ENCODE results near the gene CALHM5.

Gene CALHM5

GRCh38 chr6:116556065-116556464 is 44.6 kb downstream of the CALHM5 start:
- no peak for DNase-seq

GRCh38 chr6:116556814-116557415 is 45.5 kb downstream of the CALHM5 start:
- no peak for DNase-seq

DNA sequence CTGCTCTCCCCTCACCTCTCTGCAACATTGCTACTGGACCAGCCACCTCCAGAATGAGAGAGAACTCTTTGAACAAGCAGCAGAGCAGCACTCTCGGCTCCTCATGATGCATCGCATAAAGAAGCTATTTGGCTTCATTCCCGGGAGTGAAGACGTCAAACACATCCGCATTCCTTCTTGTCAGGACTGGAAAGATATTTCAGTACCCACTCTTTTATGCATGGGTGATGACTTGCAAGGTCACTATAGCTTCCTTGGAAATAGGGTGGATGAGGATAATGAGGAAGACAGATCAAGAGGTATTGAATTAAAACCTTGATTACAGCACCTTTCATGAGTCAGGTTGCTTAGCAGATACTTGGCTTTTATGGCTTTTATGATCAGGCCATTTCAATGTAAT is 46.5 kb downstream of the CALHM5 start:
- DNase-seq: no peak

DNA sequence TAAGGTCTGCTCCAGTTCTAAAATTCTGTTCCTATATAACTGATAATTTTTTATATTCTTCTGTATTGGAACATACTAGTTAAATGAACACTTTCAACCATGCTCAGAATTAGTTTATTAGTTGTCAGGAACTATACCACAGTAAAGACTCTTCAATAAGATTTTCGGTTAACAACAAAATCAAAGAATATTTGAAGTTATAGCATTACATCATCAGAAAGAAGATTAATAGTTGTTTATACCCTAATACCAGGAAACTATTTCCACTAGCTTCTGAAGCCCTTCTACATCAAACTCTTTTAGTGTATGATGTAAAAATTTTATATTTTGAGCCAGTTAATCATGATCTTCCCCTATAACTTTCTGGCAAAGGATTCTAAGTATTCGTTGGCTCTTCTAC is 48.7 kb downstream of the CALHM5 start:
- no peak for DNase-seq

DNA sequence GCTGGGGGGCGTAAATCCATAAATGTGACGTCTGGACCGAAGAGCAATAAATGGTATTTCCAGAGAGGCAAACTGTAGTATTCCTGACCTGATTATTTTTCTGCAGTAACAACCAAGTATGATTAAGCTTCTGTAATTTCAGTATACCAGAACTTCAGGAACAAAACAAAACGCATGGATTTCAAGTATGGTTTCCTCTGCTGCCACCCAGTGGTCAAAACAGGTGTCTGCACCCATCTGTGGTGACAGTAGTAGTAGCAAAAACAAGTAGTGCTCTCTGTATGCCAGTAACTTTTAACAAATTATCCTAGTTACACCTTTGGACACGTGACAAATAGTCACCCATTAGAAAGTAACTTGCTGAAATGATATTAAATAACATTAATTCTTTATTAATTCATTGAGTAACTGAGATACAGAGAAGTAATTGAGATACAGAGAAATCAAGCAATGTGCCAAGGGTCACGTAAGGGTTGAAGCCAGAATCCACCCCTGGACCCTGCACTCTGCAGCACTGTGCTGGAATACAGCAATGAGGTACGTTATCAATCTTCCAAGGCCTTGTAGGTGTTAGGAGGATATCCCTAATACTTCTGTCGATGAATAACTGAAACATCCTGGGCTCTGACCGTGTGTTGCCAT is 50.1 kb downstream of the CALHM5 start:
- DNase-seq: peak; percentile 35

DNA sequence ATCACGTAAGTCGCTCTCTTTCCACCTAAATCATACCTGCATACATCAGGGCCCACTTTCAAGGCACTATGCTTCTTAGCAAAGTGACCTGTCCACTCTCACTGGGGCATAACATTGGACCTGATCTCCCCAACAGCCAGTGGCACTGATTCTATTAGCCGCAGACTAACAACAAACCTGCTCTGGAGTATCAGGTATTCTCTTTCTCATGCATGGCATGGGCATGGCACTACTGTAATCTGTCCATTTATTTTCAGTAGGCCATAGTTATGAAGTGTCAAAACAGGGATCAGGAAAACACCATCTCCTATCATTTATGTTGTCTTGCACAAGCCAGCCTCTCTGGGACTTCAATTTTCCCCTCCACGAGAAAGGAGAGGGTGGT is 50.6 kb downstream of the CALHM5 start:
- DNase-seq: no peak

- DNase-seq: no peak
These were observed 51.2 kb downstream of the CALHM5 start for GRCh38 chr6:116562614-116563013.

DNA sequence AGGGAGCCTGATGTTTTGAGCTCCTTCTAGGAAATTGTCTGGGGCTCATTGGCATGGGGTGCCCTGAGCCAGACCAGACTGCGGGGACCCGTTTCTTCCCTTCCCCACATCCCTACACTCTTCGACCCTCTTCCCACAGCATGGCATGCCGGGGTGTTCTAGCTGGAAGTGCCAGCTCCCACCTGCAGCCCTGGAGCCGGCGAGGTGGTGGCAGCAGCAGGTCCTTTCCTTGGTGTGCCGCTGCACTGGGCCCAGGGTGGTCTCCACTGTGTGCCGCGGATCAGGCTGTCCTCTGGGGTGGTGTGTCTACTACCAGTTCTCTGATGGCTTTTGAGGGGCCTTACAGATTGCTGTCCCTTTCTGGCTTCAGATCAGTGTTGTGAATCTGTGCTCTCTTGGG is 52.4 kb downstream of the CALHM5 start:
- no peak for DNase-seq

GRCh38 chr6:116564311-116564710 is 52.9 kb downstream of the CALHM5 start:
- no peak for DNase-seq

DNA sequence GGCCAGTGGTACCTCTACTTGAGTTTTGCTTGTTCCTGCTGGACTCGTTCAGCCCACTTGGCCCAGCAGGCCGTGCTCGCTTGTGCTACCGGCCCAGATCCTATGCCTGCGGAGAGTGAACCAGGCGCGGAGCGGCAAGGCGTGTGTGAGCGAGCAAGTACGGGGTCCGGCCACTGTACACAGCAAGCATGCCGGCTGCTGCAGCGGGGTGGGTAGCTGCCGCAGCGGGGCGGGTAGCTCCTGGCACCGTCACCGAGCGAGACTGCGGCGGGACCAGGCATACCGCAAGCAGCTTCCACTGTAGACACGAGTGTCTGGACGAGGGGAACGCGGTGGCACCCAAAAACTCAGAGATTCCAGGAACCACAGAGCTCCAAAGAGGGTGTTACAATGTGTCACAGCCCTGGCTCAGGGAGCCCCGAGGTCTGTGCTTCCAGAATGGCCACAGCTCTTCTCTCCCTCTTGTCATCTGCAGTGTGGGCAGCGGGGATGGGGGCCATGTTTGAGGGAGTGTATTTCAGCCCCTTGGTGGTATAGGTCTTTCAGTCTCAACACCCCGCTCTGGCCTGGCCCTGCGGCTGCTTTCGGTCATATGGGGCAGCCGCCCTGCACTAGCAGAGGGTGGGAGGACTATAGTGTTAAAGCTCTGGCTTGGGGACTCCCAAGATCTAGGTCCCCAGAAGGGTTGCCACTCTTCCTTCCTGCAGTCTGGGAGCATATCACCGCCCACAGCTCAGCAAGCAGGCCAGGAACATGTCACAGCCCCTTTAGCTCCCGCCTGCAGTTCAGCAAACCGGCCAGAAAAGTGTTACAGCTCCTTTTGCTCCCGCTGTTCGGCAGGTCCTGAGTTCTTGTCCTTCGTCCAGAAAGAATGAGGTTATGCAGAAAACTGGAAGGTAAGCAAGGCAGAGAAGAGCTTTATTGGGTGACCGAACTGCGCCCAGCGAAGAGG is 53.8 kb downstream of the CALHM5 start:
- DNase-seq: no peak

GRCh38 chr6:116568111-116568510 is 56.7 kb downstream of the CALHM5 start:
- DNase-seq: no peak

DNA sequence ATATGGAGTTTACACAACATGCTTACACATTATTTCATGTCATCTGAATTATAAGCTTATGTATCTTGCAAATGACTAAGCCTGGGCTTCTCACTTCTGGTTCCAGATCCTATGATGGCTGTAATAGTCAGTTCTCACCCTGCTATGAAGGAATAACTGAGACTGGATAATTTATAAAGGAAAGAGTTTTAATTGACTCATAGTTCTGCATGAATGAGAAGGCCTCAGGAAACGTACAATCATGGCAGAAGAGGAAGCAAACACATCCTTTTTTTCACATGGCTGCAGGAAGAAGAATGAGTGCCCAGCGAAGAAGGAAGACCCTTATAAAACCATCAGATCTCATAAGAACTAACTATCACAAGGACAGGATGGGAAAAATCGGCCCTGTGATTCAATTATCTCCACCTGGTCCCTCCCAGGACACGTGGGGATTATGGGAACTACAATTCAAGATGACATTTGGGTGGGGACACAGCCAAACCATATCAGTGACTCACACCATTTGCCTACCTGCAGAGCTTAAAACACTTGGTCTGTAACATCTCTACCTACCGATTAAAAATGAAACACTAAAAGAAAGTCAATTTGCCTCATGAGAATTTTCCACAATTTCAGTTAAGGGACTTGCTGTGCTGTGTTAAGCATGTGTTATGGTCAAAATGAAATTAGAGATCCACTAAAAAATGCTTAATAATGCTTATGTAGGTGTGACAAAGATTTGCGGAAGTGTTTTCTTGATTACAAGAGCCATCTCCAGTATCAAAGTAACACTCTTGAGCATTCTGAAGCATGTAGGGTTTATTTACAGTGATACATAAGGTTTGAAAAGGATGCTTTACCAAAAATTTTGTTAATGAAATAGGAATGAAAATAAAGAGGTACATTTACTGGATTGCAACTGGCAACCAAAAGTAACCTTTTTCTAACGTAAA is 57.6 kb downstream of the CALHM5 start:
- no peak for DNase-seq

- DNase-seq: peak; percentile 97
These were observed 59.6 kb downstream of the CALHM5 start, which contains the start of gene RWDD1 for GRCh38 chr6:116570856-116571682. Gene RWDD1 (plus strand): TSS chr6:116571504. CDS start chr6:116571583, 79 bp downstream.

GRCh38 chr6:116571683-116572000 is 60.2 kb downstream of the CALHM5 start:
- DNase-seq: no peak

DNA sequence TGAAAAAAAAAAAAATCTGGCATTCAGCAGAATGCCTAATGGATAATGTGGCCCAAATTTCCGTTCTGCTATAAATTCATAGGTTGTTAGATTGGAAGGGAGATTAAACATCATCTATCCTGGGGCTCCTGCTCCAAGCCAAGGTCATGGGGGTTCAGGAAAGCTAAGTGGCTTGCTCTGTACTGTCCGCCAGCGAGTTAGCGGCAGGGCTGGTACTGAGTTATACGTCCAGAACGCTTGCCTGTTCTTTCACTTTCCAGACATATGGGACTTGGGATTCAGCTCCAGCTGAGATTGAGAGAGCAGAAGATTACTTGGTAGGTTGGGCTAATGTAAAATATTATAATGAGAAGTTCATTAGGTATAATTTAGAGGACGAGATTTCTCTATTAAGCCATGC is 60.7 kb downstream of the CALHM5 start:
- DNase-seq: peak; percentile 12

Measured in NCI-H446 treated with DMSO at 0.1 percent for 48 hours (cell line).